HCT116 (cell line): ENCODE results near the gene MSH2.

Experiments
- RAD21 ChIP-seq: IDR thresholded peaks from 2 replicates; pipeline ENCODE4 v1.6.1; 2012; ENCODE audit warnings: low read depth, mild to moderate bottlenecking
- TF ChIP-seq, protein P1 (sequence below), 3 experiments: fragments of 200-600 bp in 1 of 3; sonication (generic) in 1 of 3; IDR thresholded peaks in 2 of 3; conservative IDR thresholded peaks in 1 of 3; 2 replicates each; pipeline ENCODE4 v1.5.1; 2012 to 2017; ENCODE audit warnings: low read depth in 2 of 3, low read length in 2 of 3, antibody characterized with exemption in 1 of 3, borderline replicate concordance in 1 of 3, control low read depth in 1 of 3, mild to moderate bottlenecking in 1 of 3, mixed read lengths in 1 of 3, mixed run types in 1 of 3, moderate library complexity in 1 of 3; ENCODE audit not compliant: insufficient read depth in 1 of 3

- TF ChIP-seq, protein P1, sequence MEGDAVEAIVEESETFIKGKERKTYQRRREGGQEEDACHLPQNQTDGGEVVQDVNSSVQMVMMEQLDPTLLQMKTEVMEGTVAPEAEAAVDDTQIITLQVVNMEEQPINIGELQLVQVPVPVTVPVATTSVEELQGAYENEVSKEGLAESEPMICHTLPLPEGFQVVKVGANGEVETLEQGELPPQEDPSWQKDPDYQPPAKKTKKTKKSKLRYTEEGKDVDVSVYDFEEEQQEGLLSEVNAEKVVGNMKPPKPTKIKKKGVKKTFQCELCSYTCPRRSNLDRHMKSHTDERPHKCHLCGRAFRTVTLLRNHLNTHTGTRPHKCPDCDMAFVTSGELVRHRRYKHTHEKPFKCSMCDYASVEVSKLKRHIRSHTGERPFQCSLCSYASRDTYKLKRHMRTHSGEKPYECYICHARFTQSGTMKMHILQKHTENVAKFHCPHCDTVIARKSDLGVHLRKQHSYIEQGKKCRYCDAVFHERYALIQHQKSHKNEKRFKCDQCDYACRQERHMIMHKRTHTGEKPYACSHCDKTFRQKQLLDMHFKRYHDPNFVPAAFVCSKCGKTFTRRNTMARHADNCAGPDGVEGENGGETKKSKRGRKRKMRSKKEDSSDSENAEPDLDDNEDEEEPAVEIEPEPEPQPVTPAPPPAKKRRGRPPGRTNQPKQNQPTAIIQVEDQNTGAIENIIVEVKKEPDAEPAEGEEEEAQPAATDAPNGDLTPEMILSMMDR (IDR thresholded peaks at IDR 0.05 in 2 of 3, conservative IDR thresholded peaks at IDR 0.05 in 1 of 3; ENCODE audit: borderline replicate concordance in 1 of 3, insufficient read depth in 1 of 3, low read depth in 2 of 3, low read length in 2 of 3) = no peak
- no peak for TF ChIP-seq RAD21
Observed at GRCh38 chr2:47381408-47381807, 21.5 kb upstream of the MSH2 start.
